ENCODE data around the gene RASGEF1C. TPM values are rescaled to one million over a fixed set of nuclear protein-coding genes. Genes with fewer than 3 reads are reported as not detected.

RASGEF1C gene
- total and polyA plus RNA-seq, 10 of the 15 experiments (the other 5 are each of a cell fraction or from before 2014, with no cell fraction given) = not detected

DNA sequence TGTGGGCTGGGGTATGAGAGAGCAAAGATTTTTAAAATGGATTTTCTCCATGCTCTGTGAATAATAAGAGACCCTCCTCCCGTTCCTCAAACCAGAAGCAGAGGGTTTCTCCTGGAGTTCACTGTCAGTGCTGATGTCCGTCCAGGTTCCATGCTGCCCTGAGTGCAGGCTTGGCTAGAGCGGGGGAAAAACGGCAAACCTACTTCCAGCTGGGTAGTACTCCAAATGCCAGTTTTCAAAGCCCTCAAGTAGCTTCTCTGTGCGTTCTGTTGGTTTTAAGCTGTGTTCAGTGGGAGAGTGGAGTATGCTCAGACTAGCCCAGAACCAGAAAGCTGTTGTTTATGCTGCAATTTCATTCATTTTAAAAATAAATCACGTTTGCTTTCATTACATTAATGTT lies 40.3 kb downstream of the RASGEF1C start:
- H3K4me3 ChIP-seq = no peak overlapping the region
- H3K9ac ChIP-seq (ENCODE audit: control insufficient read depth, insufficient read depth, low read length) = no peak overlapping the region
- H2AFZ ChIP-seq (ENCODE audit: control insufficient read depth, low read depth, low read length) = no peak overlapping the region
- H3K4me2 ChIP-seq (ENCODE audit: control insufficient read depth, insufficient read depth) = no peak overlapping the region
- FAIRE-seq = no peak
- intact Hi-C loops (cut with micrococcal nuclease; ENCODE audit: unreplicated experiment) = no loop called here
- no peaks in the 10 kb centered on the region for H3K9me3 ChIP-seq (replicated peaks; ENCODE audit: control insufficient read depth, insufficient read depth, low read length)
- no peaks in the 10 kb centered on the region for H3K79me2 ChIP-seq (ENCODE audit: control insufficient read depth, insufficient read depth, low read length)
- TF ChIP-seq, protein P1, sequence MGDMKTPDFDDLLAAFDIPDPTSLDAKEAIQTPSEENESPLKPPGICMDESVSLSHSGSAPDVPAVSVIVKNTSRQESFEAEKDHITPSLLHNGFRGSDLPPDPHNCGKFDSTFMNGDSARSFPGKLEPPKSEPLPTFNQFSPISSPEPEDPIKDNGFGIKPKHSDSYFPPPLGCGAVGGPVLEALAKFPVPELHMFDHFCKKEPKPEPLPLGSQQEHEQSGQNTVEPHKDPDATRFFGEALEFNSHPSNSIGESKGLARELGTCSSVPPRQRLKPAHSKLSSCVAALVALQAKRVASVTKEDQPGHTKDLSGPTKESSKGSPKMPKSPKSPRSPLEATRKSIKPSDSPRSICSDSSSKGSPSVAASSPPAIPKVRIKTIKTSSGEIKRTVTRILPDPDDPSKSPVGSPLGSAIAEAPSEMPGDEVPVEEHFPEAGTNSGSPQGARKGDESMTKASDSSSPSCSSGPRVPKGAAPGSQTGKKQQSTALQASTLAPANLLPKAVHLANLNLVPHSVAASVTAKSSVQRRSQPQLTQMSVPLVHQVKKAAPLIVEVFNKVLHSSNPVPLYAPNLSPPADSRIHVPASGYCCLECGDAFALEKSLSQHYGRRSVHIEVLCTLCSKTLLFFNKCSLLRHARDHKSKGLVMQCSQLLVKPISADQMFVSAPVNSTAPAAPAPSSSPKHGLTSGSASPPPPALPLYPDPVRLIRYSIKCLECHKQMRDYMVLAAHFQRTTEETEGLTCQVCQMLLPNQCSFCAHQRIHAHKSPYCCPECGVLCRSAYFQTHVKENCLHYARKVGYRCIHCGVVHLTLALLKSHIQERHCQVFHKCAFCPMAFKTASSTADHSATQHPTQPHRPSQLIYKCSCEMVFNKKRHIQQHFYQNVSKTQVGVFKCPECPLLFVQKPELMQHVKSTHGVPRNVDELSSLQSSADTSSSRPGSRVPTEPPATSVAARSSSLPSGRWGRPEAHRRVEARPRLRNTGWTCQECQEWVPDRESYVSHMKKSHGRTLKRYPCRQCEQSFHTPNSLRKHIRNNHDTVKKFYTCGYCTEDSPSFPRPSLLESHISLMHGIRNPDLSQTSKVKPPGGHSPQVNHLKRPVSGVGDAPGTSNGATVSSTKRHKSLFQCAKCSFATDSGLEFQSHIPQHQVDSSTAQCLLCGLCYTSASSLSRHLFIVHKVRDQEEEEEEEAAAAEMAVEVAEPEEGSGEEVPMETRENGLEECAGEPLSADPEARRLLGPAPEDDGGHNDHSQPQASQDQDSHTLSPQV (IDR thresholded peaks at IDR 0.05) = no peak
- no peak for TF ChIP-seq BRCA1 (IDR thresholded peaks at IDR 0.05; ENCODE audit: low read depth, low read length)
- no peak for TF ChIP-seq WRNIP1 (IDR thresholded peaks at IDR 0.05; ENCODE audit: borderline replicate concordance, low read depth, low read length)
- no peak for TF ChIP-seq ETV6 (conservative IDR thresholded peaks at IDR 0.05 in 1 of 2, IDR thresholded peaks at IDR 0.05 in 1 of 2; ENCODE audit: borderline replicate concordance in 1 of 2, low read depth in 1 of 2)
- no peak for TF ChIP-seq DPF2 (IDR thresholded peaks at IDR 0.05)
- TF ChIP-seq PAX8 (IDR thresholded peaks at IDR 0.05) = no peak
- no peak for TF ChIP-seq ASH2L (IDR thresholded peaks at IDR 0.05; ENCODE audit: borderline replicate concordance, low read depth)
- no peak for TF ChIP-seq POLR2A (IDR thresholded peaks at IDR 0.05; ENCODE audit: low read depth, low read length)
- TF ChIP-seq MYB (IDR thresholded peaks at IDR 0.05; ENCODE audit: borderline replicate concordance, low read depth, low read length) = no peak
- TF ChIP-seq, protein P2, sequence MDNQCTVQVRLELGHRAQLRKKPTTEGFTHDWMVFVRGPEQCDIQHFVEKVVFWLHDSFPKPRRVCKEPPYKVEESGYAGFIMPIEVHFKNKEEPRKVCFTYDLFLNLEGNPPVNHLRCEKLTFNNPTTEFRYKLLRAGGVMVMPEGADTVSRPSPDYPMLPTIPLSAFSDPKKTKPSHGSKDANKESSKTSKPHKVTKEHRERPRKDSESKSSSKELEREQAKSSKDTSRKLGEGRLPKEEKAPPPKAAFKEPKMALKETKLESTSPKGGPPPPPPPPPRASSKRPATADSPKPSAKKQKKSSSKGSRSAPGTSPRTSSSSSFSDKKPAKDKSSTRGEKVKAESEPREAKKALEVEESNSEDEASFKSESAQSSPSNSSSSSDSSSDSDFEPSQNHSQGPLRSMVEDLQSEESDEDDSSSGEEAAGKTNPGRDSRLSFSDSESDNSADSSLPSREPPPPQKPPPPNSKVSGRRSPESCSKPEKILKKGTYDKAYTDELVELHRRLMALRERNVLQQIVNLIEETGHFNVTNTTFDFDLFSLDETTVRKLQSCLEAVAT (IDR thresholded peaks at IDR 0.05) = no peak
- TF ChIP-seq ZNF274 (IDR thresholded peaks at IDR 0.05; ENCODE audit: insufficient read depth, insufficient read length) = no peak
- no peak for TF ChIP-seq NBN (IDR thresholded peaks at IDR 0.05)
- no peak for TF ChIP-seq NR2F1 (conservative IDR thresholded peaks at IDR 0.05)
- no peak for TF ChIP-seq LARP7 (IDR thresholded peaks at IDR 0.05)
- no peak for TF ChIP-seq RFX5 (IDR thresholded peaks at IDR 0.05; ENCODE audit: low read depth, low read length)
- TF ChIP-seq IKZF1 (conservative IDR thresholded peaks at IDR 0.05) = no peak
- in situ Hi-C loops (cut with MboI) = no loop called here
- no peak overlapping the region for H3K27ac ChIP-seq (ENCODE audit: control insufficient read depth, insufficient read depth)
- CTCF ChIA-PET = no interaction called here
- ATAC-seq = no peak
- no peaks in the 10 kb centered on the region; a peak in 1 of 4 replicates for H3K27me3 ChIP-seq (replicated peaks in 1 of 2; ENCODE audit: control insufficient read depth in 2 of 2, insufficient read depth in 2 of 2, low read length in 1 of 2)
- SMC1A ChIA-PET (ENCODE audit: uncharacterized antibody, unreplicated experiment) = no interaction called here
- no peaks in the 10 kb centered on the region for H4K20me1 ChIP-seq (ENCODE audit: control insufficient read depth, insufficient read depth)
- POLR2A ChIA-PET = no interaction called here
- no TSS peak for BruUV-seq (replicated peaks)
- no peaks in the 10 kb centered on the region for H3K36me3 ChIP-seq (ENCODE audit: control insufficient read depth in 2 of 2, insufficient read depth in 2 of 2, low read length in 1 of 2)
- H3K4me1 ChIP-seq (ENCODE audit: control insufficient read depth, insufficient read depth, low read length) = no peaks in the 10 kb centered on the region
- no peak for DNase-seq (ENCODE audit: low read depth, low spot score)
- 37% methylated on average over 6 of the region's 6 CpGs for WGBS (ENCODE audit: insufficient coverage, insufficient replicate concordance, low lambda C conversion rate, missing lambda C conversion rate)
- RAD21 ChIA-PET (ENCODE audit: unreplicated experiment) = no interaction called here

All from GM12878 (cell line).